ENCODE measurements around the gene MYDGF. TPM values are rescaled to one million over a fixed set of nuclear protein-coding genes. Genes with fewer than 3 reads are reported as not detected.
A peak's percentile ranks its signal among the peaks of the same experiment; 100 is the strongest.

Gene MYDGF
- total and polyA plus RNA-seq, 9 of the 15 experiments (the other 6 are each of a cell fraction or from before 2014, with no cell fraction given): 4.2 to 141 (median 82.1) TPM

GRCh38 chr19:4636151-4636717 lies 33.9 kb downstream of the MYDGF start (continued):
- TF ChIP-seq REST (IDR thresholded peaks at IDR 0.05; ENCODE audit: borderline replicate concordance) (peak; percentile 67), REST (CRISPR knock-in tag; IDR thresholded peaks at IDR 0.05; ENCODE audit: low read depth) (no peak), RBM25 (IDR thresholded peaks at IDR 0.05; ENCODE audit: low read depth, low read length, severe bottlenecking) (peak; percentile 19), CXXC5 (CRISPR knock-in tag; IDR thresholded peaks at IDR 0.05) (peak; percentile 42), VEZF1 (CRISPR knock-in tag; IDR thresholded peaks at IDR 0.05) (peak; percentile 56), TEAD1 (CRISPR knock-in tag; IDR thresholded peaks at IDR 0.05) (no peak), TAF15 (IDR thresholded peaks at IDR 0.05; ENCODE audit: low read depth, low read length) (no peak), THAP12 (CRISPR knock-in tag; IDR thresholded peaks at IDR 0.05) (no peak), SRSF1 (IDR thresholded peaks at IDR 0.05; ENCODE audit: low read depth, low read length) (no peak), SP1 (CRISPR knock-in tag; IDR thresholded peaks at IDR 0.05) (no peak), SIN3A (IDR thresholded peaks at IDR 0.05; ENCODE audit: borderline replicate concordance in 2 of 2, control insufficient read depth in 1 of 2, low read depth in 2 of 2, low read length in 2 of 2) (no peak), SLC30A9 (CRISPR knock-in tag; IDR thresholded peaks at IDR 0.05) (no peak), RUNX1 (IDR thresholded peaks at IDR 0.05; ENCODE audit: low read depth) (no peak), PHF8 (IDR thresholded peaks at IDR 0.05; ENCODE audit: borderline replicate concordance, low read length) (peak; percentile 44; the same call in 1 of the 2 replicates), XRCC5 (IDR thresholded peaks at IDR 0.05; ENCODE audit: low read depth, low read length) (0 out of 2 replicates have a peak, but pooled peaks have one; percentile 66)

All from K562 (cell line).